Stomach (tissue), 9 donors: ENCODE results near the gene CNDP2. TPM values are rescaled to one million over a fixed set of nuclear protein-coding genes. Genes with fewer than 3 reads are reported as not detected.

ENCODE experiments used
- DNase-seq, 2 donors: peaks; one replicate each; pipeline versions ENCODE4 v3.0.0 to v3.0.0-alpha.2; 2013 to 2019
- H3K27ac ChIP-seq, 5 donors: fragments of 200-600 bp in 4 of 5; sonication (generic) in 4 of 5; one replicate each; pipeline ENCODE4 v1.5.1; 2013 to 2019; ENCODE audit warnings: mild to moderate bottlenecking in 1 of 5, moderate library complexity in 1 of 5
- H3K27me3 ChIP-seq, 3 donors: fragments of 200-600 bp; sonication (generic); one replicate each; pipeline ENCODE4 v1.5.1; 2017 to 2019; ENCODE audit warnings: mixed run types in 1 of 3
- H3K36me3 ChIP-seq, 4 donors: fragments of 200-600 bp; sonication (generic); 1 replicate in 3 of 4; 2 replicates in 1 of 4; pipeline ENCODE4 v1.5.1; 2016 to 2019
- H3K4me1 ChIP-seq, 4 donors: fragments of 200-600 bp; sonication (generic); one replicate each; pipeline ENCODE4 v1.5.1; 2016 to 2019
- H3K4me3 ChIP-seq, 4 donors: fragments of 200-600 bp; sonication (generic) in 3 of 4; one replicate each; pipeline ENCODE4 v1.5.1; 2016 to 2019; ENCODE audit warnings: mild to moderate bottlenecking in 1 of 4
- H3K9me3 ChIP-seq, 4 donors: fragments of 200-600 bp; sonication (generic); one replicate each; pipeline ENCODE4 v1.5.1; 2016 to 2019
- EP300 ChIP-seq: sonication (generic); formaldehyde crosslinking; IDR thresholded peaks from one replicate; pipeline ENCODE4 v1.6.1; 2017; ENCODE audit warnings: antibody characterized with exemption
- POLR2A ChIP-seq, 4 donors: fragments of 450-650 bp; IDR thresholded peaks; one replicate each; pipeline ENCODE4 v1.6.1; 2016; ENCODE audit warnings: antibody characterized with exemption in 4 of 4, control low read depth in 2 of 4, mild to moderate bottlenecking in 1 of 4, moderate library complexity in 1 of 4
- POLR2AphosphoS5 ChIP-seq, 3 donors: sonication (generic); formaldehyde crosslinking; IDR thresholded peaks; one replicate each; pipeline ENCODE4 v1.6.1; 2016; ENCODE audit warnings: antibody characterized with exemption in 3 of 3
- WGBS, 5 donors: extraction: QIAGEN DNeasy Blood & Tissue Kit in 3 of 5; methylation state at CpG; one replicate each; pipeline versions ENCODE4 v1.1.5 to v1.1.7; 2013 to 2018; 5-methylcytosine and 5-hydroxymethylcytosine counted together
- intact Hi-C: fragments of 100-400 bp; cut with DNase I; formaldehyde crosslinking; loops from one replicate; pipeline ENCODE4 v1.15.1; 2023; ENCODE audit warnings: low total_unique reads
- polyA plus RNA-seq, 3 donors: library from polyadenylated mRNA; stranded (reverse); fragments of 200-250 nt; gene quantifications; one replicate each; pipeline ENCODE4 v1.2.3, GENCODE V29; 2013
- total RNA-seq, 5 donors: library from RNA; depleted of rRNA; stranded (reverse); fragments of >200 nt; gene quantifications; one replicate each; pipeline versions ENCODE4 v1.1.0 to v1.2.3, GENCODE V29; 2014 to 2016
- TF ChIP-seq, protein P1 (sequence below), 7 experiments: fragments of 450-650 bp in 4 of 7; fragments of 200-600 bp in 3 of 7; sonication (generic) in 3 of 7; IDR thresholded peaks; one replicate each; pipeline ENCODE4 v1.5.1; 2016 to 2019; ENCODE audit warnings: antibody characterized with exemption in 7 of 7, control low read depth in 2 of 7, mild to moderate bottlenecking in 1 of 7
- donor health status: healthy with polysubstance abuse.
- donor health status: Bipolar disorder and iron deficiency.
- donor health status: healthy.

The CNDP2 gene
- total and polyA plus RNA-seq, 8 donors, result 12.8 to 204 (median 113) TPM

DNA sequence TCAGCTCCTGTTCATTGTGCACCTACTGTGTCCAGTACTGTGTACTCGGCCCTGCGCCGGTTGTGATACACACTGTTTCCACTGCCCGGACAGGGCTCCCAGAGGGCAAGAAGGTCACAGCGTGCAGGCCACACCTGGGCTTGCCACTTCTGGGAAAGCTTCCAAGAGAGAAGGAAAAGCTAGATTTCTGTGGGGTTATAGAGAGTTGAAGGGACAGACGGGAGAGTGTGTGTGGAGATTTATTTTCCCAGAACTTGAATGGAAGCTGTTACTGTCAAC, 34.4 kb downstream of the CNDP2 start:
- TF ChIP-seq POLR2AphosphoS5 (IDR thresholded peaks at IDR 0.05) (no peak), POLR2A (IDR thresholded peaks at IDR 0.05) (no peak), EP300 (no peak)
- TF ChIP-seq, protein P1, sequence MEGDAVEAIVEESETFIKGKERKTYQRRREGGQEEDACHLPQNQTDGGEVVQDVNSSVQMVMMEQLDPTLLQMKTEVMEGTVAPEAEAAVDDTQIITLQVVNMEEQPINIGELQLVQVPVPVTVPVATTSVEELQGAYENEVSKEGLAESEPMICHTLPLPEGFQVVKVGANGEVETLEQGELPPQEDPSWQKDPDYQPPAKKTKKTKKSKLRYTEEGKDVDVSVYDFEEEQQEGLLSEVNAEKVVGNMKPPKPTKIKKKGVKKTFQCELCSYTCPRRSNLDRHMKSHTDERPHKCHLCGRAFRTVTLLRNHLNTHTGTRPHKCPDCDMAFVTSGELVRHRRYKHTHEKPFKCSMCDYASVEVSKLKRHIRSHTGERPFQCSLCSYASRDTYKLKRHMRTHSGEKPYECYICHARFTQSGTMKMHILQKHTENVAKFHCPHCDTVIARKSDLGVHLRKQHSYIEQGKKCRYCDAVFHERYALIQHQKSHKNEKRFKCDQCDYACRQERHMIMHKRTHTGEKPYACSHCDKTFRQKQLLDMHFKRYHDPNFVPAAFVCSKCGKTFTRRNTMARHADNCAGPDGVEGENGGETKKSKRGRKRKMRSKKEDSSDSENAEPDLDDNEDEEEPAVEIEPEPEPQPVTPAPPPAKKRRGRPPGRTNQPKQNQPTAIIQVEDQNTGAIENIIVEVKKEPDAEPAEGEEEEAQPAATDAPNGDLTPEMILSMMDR (IDR thresholded peaks at IDR 0.05), result no peak
- Histone ChIP-seq H3K4me1 (peaks cover 0 to 25% (median 10%) of the 10 kb centered on the region in 4 donors), H3K4me3 (no peak overlapping the region), H3K36me3 (no peaks in the 10 kb centered on the region), H3K27ac (peak overlapping the region in 2 of 5 donors; percentile 24 to 50), H3K27me3 (no peaks in the 10 kb centered on the region), H3K9me3 (no peaks in the 10 kb centered on the region)
- peak in 1 of 2 donors; percentile 76 for DNase-seq
- intact Hi-C loops, result no loop called here
- 34 to 62% (median 46%) methylated on average over 6 of the region's 6 CpGs for whole genome bisulfite sequencing, 5 donors

DNA sequence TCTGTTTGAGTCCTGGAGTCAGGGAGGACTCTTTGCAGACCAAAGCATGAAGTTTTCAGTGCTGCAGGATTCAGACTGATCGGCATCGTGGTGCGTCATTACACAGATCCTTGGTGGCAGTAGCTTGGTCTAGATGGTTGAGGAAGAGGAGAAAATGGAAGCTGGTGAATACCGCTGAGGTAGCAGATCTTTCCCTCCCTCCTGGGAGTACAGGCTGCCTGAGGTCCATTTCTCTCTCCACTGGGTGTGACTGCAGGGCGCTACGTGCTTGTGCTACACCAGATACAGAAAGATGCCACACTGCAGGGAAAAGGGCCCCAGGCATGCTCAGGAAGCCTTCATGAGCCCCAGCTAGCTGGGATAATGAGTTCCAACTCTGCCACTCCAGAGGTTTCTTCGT, 34.9 kb downstream of the CNDP2 start:
- DNase-seq, result peak in 1 of 2 donors; percentile 23
- Histone ChIP-seq H3K4me1 (peaks cover 0 to 21% (median 8%) of the 10 kb centered on the region in 4 donors), H3K4me3 (no peak overlapping the region), H3K9me3 (no peaks in the 10 kb centered on the region), H3K36me3 (no peaks in the 10 kb centered on the region), H3K27me3 (no peaks in the 10 kb centered on the region), H3K27ac (peak overlapping the region in 2 of 5 donors; percentile 24 to 50)
- 85 to 93% (median 90%) methylated on average over 7 of the region's 7 CpGs for WGBS, 5 donors
- TF ChIP-seq, protein P1 (IDR thresholded peaks at IDR 0.05), result no peak
- TF ChIP-seq POLR2A (IDR thresholded peaks at IDR 0.05) (no peak), POLR2AphosphoS5 (IDR thresholded peaks at IDR 0.05) (no peak), EP300 (no peak)
- intact Hi-C loops, result no loop called here

DNA sequence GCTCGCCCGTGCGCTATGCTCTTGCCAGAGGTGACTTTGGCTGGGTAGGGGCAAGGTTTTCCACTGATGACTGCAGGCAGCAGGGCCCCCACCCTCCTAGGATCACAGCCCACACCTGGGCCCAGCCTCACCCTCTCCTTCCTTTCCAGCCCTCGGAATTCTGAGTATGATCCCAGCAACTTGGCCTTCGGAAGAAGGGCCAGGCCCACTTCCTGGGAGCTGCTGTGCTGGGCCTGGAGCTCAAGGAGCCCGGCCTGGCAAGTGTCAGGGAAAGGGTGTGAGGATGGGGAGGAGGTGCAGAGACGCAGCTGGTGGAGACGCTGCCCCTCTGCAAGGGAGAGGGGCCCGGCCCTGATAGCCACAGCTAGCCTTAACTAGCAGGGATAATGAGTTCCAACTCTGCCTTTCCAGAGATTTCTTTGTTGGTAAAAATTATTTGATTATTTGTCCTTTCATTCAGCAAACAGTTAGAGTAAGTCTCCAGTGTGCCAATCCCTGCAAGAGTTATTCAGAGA, 36.4 kb downstream of the CNDP2 start:
- intact Hi-C loops, result no loop called here
- Histone ChIP-seq H3K4me3 (no peak overlapping the region), H3K27ac (no peak overlapping the region), H3K4me1 (peaks cover 0 to 21% (median 8%) of the 10 kb centered on the region in 4 donors), H3K9me3 (no peaks in the 10 kb centered on the region), H3K27me3 (no peaks in the 10 kb centered on the region), H3K36me3 (no peaks in the 10 kb centered on the region)
- no peak for TF ChIP-seq POLR2AphosphoS5 (IDR thresholded peaks at IDR 0.05)
- TF ChIP-seq, protein P1 (IDR thresholded peaks at IDR 0.05), result no peak
- no peak for TF ChIP-seq POLR2A (IDR thresholded peaks at IDR 0.05)
- TF ChIP-seq EP300, result no peak
- 66 to 74% (median 67%) methylated on average over 7 to 9 of the region's 9 CpGs for WGBS, 5 donors
- peak in 1 of 2 donors; percentile 21 for DNase-seq

DNA sequence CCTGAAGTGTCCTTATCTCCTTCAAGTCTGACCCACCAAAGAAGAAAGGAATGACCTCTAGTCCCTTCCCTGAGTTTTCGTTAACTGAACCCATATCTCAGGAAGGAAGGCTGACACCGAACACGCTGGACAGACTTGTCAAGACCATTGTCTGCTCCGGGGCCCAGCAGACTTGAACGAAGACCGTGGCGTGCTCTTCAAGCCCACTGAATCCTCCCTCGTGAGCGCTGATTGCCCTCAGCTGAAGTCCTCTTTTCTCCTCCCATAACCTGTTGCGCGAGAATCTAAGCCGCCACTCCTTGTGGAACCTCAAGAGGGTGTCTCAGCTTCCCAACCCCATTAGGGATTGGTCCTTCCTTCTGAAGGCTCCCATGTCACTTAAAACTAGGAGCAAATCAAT, 37.5 kb downstream of the CNDP2 start:
- H3K27me3 ChIP-seq, result no peaks in the 10 kb centered on the region
- H3K36me3 ChIP-seq, result no peaks in the 10 kb centered on the region
- no peak overlapping the region for H3K27ac ChIP-seq
- peaks cover 0 to 21% (median 8%) of the 10 kb centered on the region in 4 donors for H3K4me1 ChIP-seq
- no peak overlapping the region for H3K4me3 ChIP-seq
- DNase-seq, result peak in 1 of 2 donors; percentile 18
- intact Hi-C loops, result no loop called here
- TF ChIP-seq EP300 (no peak), POLR2A (IDR thresholded peaks at IDR 0.05) (no peak)
- 96 to 98% (median 97%) methylated on average over 9 to 12 of the region's 12 CpGs for WGBS, 5 donors
- H3K9me3 ChIP-seq, result no peaks in the 10 kb centered on the region

DNA sequence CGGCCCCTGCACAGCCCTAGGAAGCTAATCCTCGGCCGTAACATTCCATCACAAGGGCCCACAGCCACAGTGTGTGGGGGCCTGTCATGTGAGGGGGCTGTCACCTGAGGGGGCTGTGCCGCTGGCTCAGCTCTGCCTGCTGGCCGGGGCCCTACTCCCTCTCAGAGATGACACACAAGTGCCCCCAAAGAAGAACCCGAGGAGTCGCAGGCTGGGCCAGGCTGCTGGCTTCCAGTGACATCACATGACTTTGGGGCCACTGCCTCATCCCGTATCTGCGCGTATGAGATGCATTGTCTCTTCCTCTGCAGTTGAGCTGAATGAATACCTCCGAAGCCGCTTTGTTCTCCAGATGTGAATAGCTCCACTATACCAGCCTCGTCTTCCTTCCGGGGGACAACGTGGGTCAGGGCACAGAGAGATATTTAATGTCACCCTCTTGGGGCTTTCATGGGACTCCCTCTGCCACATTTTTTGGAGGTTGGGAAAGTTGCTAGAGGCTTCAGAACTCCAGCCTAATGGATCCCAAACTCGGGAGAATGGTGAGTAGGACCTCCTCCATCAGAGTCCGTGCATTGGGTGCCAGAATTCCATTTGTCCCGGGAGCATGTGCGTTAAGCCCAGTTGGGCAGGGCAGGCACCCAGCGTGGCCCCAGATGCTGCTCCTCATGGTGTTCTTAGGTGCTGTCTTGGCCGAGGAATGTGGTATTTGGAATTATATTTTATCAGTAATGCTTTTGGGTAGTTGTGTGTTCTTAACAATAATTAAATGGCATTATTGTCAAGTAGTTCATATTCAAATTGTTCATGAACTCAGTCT, 38.2 kb downstream of the CNDP2 start, which contains the start of gene CNDP1:
CNDP1 (plus strand) TSS at position 351 of the 820 bp plus-strand sequence; CDS start at position 519, 168 bp downstream.
- Histone ChIP-seq H3K27me3 (no peaks in the 10 kb centered on the region), H3K9me3 (no peaks in the 10 kb centered on the region), H3K4me3 (no peak within 1 kb of the TSS), H3K4me1 (peaks cover 0 to 19% (median 8%) of the 10 kb centered on the region in 4 donors), H3K36me3 (no peaks in the 10 kb centered on the region), H3K27ac (no peak within 1 kb of the TSS)
- WGBS, 5 donors, result 91 to 92% (median 91%) methylated on average over 19 to 21 of the region's 21 CpGs
- DNase-seq, result peak in 1 of 2 donors; percentile 24
- TF ChIP-seq POLR2A (IDR thresholded peaks at IDR 0.05) (no peak), EP300 (no peak)
- intact Hi-C loops, result no loop called here
